WTC11 (cell line): ENCODE measurements around the gene CWF19L2.

Experiments used
- ATF1 ChIP-seq: sonication (generic); formaldehyde crosslinking; IDR thresholded peaks from 2 replicates; pipeline ENCODE4 v1.8.1; 2023; ENCODE audit warnings: mild to moderate bottlenecking, moderate library complexity, missing genetic modification reagents
- ATF2 ChIP-seq: sonication (generic); formaldehyde crosslinking; IDR thresholded peaks from 2 replicates; pipeline ENCODE4 v1.8.1; 2022; ENCODE audit warnings: low read depth, missing genetic modification reagents, borderline replicate concordance
- CREB1 ChIP-seq: sonication (generic); formaldehyde crosslinking; IDR thresholded peaks from 2 replicates; pipeline ENCODE4 v1.8.0; 2023; ENCODE audit warnings: mild to moderate bottlenecking, missing genetic modification reagents
- CTCF ChIP-seq: fragments of 200-600 bp; IDR thresholded peaks from 2 replicates; pipeline ENCODE4 v1.8.0; 2022; ENCODE audit warnings: antibody characterized with exemption
- FOXJ3 ChIP-seq: sonication (generic); formaldehyde crosslinking; IDR thresholded peaks from 2 replicates; pipeline ENCODE4 v1.9.0; 2021; ENCODE audit warnings: missing genetic modification reagents, mild to moderate bottlenecking, borderline replicate concordance
- HMGA2 ChIP-seq: fragments of 250-450 bp; sonication (Bioruptor Pico); IDR thresholded peaks from 2 replicates; pipeline ENCODE4 v1.4.0; 2021; ENCODE audit warnings: mild to moderate bottlenecking, moderate library complexity
- JUN ChIP-seq: sonication (generic); formaldehyde crosslinking; IDR thresholded peaks from 2 replicates; pipeline ENCODE4 v1.8.0; 2023; ENCODE audit warnings: mild to moderate bottlenecking, missing genetic modification reagents
- MAX ChIP-seq: sonication (generic); formaldehyde crosslinking; IDR thresholded peaks from 2 replicates; pipeline ENCODE4 v1.8.0; 2022; ENCODE audit warnings: mild to moderate bottlenecking, missing genetic modification reagents
- NFATC4 ChIP-seq: fragments of 250-450 bp; sonication (Bioruptor Pico); IDR thresholded peaks from 2 replicates; pipeline ENCODE4 v1.9.0; 2021; ENCODE audit warnings: mild to moderate bottlenecking
- PREB ChIP-seq: sonication (generic); formaldehyde crosslinking; IDR thresholded peaks from 2 replicates; pipeline ENCODE4 v1.8.1; 2022; ENCODE audit warnings: mild to moderate bottlenecking, missing genetic modification reagents, moderate library complexity, borderline replicate concordance
- USF1 ChIP-seq: sonication (generic); formaldehyde crosslinking; IDR thresholded peaks from 2 replicates; pipeline ENCODE4 v1.8.0; 2022; ENCODE audit warnings: mild to moderate bottlenecking, missing genetic modification reagents
- ZNF121 ChIP-seq: sonication (generic); formaldehyde crosslinking; IDR thresholded peaks from 2 replicates; pipeline ENCODE4 v1.8.0; 2023; ENCODE audit warnings: missing genetic modification reagents
- ZNF138 ChIP-seq: sonication (generic); formaldehyde crosslinking; conservative IDR thresholded peaks from 2 replicates; pipeline ENCODE4 v1.8.1; 2022; ENCODE audit warnings: mild to moderate bottlenecking, moderate library complexity, missing genetic modification reagents
- ZNF281 ChIP-seq: sonication (generic); formaldehyde crosslinking; IDR thresholded peaks from 2 replicates; pipeline ENCODE4 v1.8.0; 2023; ENCODE audit warnings: mild to moderate bottlenecking, missing genetic modification reagents

GRCh38 chr11:107496011-107496410 lies 38.4 kb upstream of the CWF19L2 start:
- TF ChIP-seq CTCF: no peak
- no peak for TF ChIP-seq NFATC4 (CRISPR knock-in tag)
- TF ChIP-seq ATF2 (CRISPR knock-in tag): no peak
- no peak for TF ChIP-seq FOXJ3
- TF ChIP-seq ZNF281 (CRISPR knock-in tag): no peak
- TF ChIP-seq ZNF121 (CRISPR knock-in tag): no peak
- no peak for TF ChIP-seq ZNF138 (CRISPR knock-in tag)
- TF ChIP-seq PREB (CRISPR knock-in tag): no peak
- no peak for TF ChIP-seq ATF1 (CRISPR knock-in tag)
- no peak for TF ChIP-seq CREB1 (CRISPR knock-in tag)
- TF ChIP-seq MAX: no peak
- TF ChIP-seq HMGA2 (CRISPR knock-in tag): no peak
- TF ChIP-seq JUN (CRISPR knock-in tag): no peak
- TF ChIP-seq USF1 (CRISPR knock-in tag): no peak
